Measurements from ENCODE around the gene ZNF626.

GRCh38 chr19:20640023-20640422 is 21.3 kb downstream of the ZNF626 start:
- TF ChIP-seq EZH2 (IDR thresholded peaks at IDR 0.05; ENCODE audit: borderline replicate concordance, low read depth, low read length, poor library complexity, severe bottlenecking) (no peak), CTCF (conservative IDR thresholded peaks at IDR 0.05; ENCODE audit: low read depth, low read length) (no peak)

Measured in A673 (cell line).